ENCODE results near the gene DND1.
"Not testable (repeated sequence)": the region's sequence is repeated elsewhere in the genome, so short reads cannot be mapped to it uniquely, and the experiment has no call there.

The DND1 gene

DNA sequence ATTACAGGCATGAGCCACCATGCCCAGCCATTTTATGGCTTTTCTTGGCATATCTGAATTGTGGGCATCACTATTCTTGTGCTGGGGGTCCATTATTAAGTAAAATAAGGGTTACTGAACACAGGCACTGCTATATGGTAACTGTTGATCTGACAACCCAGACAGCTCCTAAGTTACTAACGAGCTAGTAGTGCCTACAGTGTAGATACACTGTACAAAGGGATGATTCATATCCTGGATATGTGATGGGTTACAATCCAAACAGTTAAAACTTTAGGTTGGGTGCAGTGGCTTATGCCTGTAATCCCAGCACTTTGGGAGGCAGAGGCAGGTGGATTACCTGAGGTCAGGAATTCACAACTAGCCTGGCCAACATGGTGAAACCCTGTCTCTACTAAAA lies 44.7 kb downstream of the DND1 start:
- DNase-seq, result no peak

DNA sequence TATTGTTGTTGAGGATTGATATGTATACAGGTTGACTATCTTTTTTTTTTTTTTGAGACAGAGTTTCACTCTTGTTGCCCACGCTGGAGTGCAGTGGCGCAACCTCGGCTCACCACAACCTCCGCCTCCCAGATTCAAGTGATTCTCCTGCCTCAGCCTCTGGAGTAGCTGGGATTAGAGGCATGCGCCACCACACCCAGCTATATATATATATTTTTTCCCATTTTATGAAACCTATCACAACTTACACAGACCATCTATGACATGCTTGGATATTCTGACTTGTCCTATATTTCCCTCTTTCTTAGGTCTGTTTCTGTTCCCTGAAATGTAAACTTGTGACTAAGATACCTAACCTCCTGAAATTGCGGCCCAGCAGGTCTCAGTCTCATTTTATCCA lies 45.4 kb downstream of the DND1 start:
- no peak for DNase-seq

DNA sequence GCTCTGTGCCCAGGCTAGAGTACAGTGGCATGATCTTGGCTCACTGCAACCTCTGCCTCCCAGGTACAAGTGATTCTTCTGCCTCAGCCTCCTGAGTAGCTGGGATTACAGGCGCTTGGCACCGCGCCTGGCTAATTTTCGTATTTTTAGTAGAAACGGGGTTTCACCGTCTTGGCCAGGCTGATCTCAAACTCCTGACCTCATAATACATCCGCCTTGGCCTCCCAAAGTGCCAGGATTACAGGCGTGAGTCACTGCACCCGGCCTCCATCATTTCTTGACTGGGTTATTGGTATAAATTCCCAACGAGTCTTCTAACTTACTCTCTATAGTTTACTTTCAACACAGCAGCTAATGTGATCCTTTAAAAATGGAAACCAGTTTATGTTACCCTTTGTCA lies 48.5 kb downstream of the DND1 start:
- DNase-seq, result not testable (repeated sequence)

DNA sequence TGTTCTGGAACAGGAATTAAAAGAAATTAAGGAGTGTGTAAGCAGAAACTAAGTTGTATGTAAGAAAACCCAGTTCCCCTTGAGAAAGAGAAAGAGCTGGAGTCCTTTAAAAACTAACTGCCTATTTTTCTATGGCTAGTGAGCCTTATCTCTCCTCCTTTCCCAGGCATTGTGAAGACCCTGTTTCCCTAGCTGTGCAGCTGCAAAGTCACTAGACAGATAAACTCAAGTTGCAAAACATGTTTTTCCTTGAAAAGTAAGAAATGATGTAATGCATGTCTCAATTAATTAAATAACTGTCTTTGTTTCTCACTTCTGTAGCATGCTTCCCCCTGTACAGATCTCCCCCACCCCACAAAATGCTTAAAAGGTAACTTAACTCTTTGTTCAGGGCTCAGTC lies 50.3 kb downstream of the DND1 start:
- DNase-seq, result not testable (repeated sequence)

DNA sequence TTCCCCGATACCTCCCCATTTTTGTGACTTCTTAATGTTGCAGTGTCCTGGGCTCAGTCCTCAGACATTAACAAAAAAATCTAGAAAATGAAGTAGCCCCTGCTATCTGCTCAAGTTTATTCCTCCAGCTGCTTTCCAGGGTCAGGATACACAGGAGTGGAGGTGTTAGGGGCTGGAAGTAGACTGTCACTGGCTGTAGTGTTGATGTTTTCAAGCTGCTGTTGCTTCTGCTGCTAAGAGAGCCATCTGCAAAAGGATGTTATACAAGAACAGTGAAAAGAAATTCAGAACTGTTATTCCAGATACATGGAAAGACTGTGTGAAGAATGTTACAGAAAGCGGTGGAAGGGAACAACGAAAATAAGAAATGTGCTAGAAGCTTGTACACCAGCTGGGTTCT lies 51.1 kb downstream of the DND1 start:
- no peak for DNase-seq

Data from NCI-H1694 (cell line).